Measurements from ENCODE around the gene PCIF1.
"Not testable (repeated sequence)": the region's sequence is repeated elsewhere in the genome, so short reads cannot be mapped to it uniquely, and the experiment has no call there.

The PCIF1 gene

DNA sequence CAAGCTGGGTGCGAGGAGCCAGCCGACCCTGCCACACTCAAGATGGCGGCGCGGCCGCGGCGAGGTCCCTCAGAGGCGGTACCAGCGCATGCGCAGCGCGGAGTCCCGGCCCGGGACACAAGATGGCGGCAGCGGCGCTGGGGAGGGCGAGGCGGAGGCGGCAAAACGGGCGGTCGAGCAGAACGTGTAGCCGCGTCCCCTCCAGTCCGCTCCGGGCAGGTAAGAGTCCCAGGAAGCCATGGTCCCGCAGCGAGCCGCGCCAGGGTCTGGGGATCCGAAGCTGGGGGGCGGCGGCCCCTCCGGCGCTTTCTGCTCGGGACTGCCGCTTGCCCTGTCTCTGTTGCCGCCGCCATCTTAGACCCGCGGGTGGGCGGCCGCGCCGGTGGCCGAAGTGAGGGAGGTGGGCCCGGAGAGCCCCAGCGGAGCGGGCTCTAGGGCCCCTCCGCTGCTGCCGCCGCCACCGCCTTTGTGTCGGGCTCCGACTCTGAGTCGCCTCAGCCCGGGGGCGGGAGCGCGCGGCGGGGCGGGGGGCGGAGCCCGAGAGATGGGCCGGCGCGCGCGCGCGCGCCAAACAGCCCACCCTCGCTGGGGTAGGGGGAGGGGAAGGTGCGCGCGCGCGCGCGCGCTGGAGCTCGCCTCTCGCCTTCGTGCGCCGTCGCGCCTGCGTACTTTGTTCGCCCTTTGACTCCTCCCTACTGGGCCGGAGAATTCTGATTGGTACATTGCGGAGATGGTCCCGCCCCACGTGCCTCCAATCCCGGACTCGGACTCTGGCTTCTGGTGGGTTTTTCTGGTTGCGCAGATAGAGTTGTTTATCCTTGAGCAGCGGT is at the start of gene PCIF1:
PCIF1 (plus strand) TSS at position 98 of the 830 bp plus-strand sequence. CDS start 4,317 bp downstream, outside the sequence.
- DNase-seq (ENCODE audit: low spot score) = peak; percentile 98

DNA sequence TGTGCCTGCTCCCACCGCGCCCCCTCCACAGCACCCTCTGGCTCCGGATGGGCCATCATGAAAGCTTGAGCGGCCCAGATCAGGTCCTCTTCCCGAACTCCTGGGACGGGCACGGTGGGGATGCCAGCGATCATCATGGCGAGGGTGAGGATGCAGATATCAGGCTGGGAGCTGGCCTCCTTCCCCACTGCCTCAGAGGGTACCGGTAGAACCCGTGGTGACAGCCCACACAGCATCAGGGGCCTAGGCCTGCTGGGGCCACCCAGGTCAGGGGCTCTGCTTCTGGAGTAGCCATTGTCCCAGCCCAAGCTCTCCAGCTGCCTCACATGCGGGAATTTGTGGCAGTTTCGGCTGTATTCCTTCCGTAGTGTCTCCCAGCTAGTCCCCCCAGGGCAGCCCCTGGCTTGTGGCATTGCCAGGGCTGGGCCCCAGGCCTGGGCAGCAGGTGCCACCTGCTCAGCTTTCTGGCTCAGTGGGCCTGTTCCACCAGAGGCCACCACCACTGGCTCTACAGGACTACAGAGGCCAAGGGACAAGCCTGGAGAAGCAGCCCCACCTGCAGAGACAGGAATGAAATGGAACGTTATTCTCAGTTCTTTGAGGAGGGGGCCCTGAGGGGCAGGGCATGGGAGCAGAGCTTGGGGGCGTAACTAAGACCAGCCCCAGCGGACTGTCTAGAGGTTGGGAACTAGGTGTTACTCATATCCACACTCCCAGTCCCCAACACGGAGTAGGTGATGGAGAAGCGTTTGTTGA is 47.7 kb upstream of the PCIF1 start:
- DNase-seq (ENCODE audit: low spot score) = no peak

DNA sequence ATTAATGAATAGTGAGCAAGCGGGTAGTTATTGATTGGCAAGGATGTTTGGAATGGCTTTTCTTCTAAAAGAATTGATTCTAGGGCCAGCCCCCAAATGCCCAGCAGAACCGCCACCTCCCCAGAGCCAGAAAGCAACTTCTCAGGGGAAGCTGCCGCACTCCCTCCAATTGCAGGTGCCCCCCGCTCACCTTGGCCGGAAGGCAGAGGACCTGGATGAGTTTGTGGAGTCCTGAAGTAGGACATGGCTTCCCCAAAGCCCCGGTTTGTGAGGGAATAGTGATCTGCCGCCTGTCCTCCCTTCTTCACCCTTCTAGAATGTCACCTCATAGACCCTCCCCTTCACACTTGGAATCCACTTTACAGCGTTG is 47.2 kb upstream of the PCIF1 start, which contains the start of gene SPATA25:
SPATA25 (minus strand) TSS at position 277 of the 370 bp plus-strand sequence; CDS start at position 245, 32 bp downstream.
- DNase-seq (ENCODE audit: low spot score) = no peak

DNA sequence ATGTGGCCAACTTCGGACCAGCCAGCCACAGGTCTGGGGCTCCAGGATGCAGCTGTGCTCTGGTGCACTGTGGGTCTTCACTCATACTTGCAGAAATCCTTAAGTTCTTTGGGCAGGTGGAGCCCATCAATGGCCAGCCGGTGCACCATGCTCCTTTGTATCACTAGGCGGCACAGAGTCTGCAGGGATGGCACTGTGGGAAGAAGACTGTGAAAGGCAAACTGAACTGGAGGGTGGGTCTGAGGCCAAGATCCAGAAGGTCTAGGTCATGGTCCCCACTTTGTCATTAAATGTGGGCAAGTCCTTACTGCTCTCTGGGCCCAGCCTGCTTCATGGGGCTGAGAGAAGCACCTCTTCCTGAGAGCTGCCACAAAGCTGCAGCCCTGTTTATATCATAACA is 45.8 kb upstream of the PCIF1 start:
- DNase-seq (ENCODE audit: low spot score) = no peak

DNA sequence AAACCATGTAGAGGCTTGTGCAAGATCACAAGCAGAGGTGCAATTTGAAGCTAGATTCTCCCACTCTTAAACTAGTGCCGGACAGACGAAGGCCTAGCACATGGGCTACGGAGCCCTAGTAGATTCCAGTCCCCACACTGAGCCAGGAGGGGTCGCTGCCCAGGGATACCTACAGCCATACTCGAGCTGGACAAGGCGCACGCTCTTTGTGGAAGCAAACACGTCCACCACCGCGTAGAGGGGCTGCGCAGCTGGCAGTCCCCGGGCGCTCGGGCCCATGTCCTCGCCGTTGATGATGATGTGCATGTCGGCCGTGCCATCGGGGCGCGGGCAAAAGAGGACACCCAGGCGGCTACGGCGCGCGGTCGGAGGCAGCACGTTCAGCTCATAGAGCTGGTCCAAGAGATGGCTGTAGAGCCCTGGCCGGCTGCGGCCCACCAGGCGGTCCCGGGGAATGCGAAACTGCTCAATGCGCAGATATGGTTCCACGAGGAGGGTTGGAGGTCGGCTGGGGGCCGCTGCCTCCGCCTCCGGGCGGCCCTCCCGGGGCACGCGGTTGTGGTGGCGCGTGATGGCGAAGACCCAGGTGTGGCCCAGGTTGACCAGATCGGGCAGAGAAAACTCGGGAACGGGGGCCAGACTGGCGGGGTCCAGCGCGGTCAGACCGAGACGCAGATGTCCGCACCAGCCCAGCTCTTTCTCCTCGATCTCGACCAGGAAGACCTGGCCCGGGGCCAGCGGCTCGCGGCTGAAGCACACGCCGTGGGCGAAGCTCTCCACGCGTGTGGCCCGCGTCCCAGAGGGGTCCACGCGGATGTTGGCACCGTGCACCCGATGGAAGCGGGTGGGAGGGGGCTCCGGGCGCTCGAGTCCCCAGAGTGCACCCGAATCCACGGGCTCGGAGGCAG is 44.2 kb upstream of the PCIF1 start:
- peak; percentile 91 for DNase-seq (ENCODE audit: low spot score)

DNA sequence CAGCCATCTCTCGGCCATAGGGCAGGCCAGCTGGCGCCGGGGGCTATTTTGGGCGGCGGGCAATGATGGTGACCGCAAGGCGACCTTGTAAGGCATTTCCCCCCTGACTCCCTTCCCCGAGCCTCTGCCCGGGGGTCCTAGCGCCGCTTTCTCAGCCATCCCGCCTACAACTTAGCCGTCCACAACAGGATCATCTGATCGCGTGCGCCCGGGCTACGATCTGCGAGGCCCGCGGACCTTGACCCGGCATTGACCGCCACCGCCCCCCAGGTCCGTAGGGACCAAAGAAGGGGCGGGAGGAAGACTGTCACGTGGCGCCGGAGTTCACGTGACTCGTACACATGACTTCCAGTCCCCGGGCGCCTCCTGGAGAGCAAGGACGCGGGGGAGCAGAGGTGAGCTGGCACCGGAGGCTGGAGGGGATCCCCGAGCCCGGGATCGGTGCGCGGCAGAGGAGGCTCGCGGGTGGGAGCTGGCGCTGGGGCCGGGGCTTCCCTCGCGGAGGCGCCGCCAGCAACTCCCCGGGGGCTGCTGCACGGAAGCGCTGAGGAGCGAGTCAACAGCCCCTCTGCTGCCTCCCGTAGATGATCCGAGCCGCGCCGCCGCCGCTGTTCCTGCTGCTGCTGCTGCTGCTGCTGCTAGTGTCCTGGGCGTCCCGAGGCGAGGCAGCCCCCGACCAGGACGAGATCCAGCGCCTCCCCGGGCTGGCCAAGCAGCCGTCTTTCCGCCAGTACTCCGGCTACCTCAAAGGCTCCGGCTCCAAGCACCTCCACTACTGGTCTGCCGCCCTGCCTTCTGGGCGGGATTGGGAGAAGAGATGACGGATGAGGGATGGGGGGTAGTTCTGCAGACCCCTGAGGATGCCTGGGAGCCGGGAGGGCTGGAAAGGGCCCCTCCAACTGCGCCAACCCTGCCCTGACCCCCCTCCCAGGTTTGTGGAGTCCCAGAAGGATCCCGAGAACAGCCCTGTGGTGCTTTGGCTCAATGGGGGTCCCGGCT is 43.2 kb upstream of the PCIF1 start, which contains the start of the genes CTSA and NEURL2:
CTSA (plus strand) TSS at position 351 of the 999 bp plus-strand sequence; CDS start at position 585, 234 bp downstream.
NEURL2 (minus strand) TSS at position 224 of the 999 bp plus-strand sequence; CDS start at position 7, 217 bp downstream.
- DNase-seq (ENCODE audit: low spot score) = peak; percentile 91

DNA sequence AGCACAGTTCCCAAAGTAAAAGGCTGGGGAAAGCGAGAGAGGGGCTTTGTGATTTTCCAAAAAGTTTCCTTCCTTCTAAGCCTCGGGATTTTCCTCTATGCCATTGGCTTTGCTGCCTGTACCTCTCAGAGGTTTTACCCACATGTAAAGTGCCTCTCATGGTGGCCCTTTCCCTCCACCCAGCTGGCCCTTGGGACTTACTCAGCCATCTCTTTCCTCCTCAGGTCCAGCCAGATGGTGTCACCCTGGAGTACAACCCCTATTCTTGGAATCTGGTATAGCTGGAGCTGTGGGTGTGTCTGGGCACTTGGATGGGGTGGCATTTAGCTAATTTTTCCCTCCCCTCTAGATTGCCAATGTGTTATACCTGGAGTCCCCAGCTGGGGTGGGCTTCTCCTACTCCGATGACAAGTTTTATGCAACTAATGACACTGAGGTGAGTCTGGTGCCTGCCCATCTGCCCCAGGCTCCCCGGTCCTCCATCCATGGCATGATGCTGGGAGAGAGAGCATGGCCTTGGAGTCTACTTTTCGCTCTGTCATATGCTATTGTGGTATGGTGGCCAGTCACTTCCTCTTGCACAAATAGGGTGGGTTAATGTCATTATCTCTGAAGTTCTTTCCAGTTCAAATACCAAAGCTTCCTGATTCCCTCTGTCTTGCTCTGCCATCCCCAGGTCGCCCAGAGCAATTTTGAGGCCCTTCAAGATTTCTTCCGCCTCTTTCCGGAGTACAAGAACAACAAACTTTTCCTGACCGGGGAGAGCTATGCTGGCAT is 42.2 kb upstream of the PCIF1 start:
- DNase-seq (ENCODE audit: low spot score) = no peak

DNA sequence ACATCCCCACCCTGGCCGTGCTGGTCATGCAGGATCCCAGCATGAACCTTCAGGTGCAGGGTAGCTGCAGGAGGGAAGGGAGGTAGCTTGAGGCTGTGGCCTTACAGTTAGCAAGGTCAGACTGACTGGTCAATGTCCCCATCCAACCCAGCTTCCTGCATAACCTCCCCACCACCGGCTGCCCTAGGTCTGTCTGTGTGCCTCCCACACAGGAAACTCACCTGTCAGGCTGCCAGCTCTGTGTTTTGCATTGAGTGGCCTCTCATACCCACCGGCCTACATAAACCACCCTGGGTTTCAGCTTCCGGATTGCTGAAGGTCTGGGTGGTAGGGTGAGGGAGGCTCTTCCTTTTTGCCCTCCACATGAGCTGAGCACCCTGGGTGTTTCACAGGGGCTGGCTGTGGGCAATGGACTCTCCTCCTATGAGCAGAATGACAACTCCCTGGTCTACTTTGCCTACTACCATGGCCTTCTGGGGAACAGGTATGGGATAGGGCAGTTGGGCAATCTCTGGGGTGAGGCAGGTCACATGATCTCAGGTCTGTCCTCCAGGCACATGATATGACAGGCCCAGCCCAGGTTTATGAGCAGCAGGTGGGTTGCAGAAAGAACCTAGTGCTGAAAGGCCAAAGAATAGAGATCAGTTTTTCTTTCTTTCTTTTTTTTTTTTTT is 41.5 kb upstream of the PCIF1 start:
- no peak for DNase-seq (ENCODE audit: low spot score)

DNA sequence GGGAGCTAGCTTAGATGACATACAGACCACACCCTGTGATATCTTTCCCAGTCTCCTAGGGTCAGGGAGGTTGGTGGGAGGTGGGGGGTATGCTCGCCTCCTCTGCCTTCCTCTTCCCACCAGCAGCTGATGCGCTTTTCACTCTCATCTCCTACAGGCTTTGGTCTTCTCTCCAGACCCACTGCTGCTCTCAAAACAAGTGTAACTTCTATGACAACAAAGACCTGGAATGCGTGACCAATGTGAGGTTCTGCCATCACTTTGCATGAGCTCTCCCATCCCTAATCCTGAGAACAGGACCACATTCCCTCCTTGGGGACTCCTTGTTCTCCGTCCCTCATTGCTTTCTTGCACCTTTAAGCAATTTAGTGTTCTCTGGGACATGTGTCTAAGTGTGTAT is 40.7 kb upstream of the PCIF1 start:
- no peak for DNase-seq (ENCODE audit: low spot score)

DNA sequence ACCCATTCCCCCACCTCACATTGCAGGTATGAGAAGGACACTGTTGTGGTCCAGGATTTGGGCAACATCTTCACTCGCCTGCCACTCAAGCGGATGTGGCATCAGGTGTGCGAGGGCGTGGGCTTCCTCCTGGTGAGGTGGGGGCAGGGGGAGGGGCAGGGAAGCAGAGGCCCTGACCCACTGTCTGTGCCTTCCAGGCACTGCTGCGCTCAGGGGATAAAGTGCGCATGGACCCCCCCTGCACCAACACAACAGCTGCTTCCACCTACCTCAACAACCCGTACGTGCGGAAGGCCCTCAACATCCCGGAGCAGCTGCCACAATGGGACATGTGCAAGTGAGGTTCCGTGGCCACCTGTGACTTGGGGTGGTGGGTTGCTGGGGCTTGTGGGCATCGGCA is 39.7 kb upstream of the PCIF1 start:
- no peak for DNase-seq (ENCODE audit: low spot score)

DNA sequence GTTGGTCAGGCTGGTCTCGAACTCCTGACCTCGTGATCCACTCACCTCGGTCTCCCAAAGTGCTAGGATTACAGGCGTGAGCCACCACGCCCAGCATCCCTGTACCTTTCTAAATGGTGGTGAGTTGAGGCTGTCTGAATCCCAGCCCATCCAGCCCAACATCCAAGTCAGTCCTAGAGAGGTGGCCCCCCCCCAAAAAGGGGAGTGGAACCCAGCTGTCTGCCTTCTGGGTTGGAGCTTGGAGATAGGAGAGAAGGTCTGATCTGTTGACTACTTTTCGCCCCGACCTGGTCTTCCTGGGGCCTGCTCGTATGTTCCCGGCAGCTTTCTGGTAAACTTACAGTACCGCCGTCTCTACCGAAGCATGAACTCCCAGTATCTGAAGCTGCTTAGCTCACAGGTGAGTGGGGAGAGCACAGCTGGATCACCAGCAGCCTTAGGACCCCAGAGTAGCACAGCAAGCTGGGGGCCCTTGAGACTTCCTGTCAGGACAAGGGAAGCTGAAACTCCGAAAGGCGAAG is 37.8 kb upstream of the PCIF1 start:
- no peak for DNase-seq (ENCODE audit: low spot score)

DNA sequence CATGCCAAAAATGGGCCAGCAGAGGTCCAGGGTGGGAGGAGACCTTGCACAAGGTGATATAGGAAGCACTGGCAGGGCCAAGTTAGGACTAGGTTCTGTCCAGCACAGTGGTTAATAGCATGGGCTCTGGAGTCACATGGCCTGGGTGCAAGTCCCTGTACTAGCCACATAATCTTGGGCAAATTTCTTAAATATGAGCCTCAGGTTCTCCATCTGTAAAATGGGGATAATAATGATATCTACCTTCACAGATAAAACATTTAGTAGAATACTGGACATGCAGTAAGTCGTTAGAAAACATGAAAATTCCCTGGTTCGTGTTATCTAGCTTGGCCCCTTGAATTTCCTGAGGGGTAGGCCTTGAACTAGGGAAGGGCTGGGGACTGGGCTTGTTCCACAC is 37.2 kb upstream of the PCIF1 start:
- no peak for DNase-seq (ENCODE audit: low spot score)

DNA sequence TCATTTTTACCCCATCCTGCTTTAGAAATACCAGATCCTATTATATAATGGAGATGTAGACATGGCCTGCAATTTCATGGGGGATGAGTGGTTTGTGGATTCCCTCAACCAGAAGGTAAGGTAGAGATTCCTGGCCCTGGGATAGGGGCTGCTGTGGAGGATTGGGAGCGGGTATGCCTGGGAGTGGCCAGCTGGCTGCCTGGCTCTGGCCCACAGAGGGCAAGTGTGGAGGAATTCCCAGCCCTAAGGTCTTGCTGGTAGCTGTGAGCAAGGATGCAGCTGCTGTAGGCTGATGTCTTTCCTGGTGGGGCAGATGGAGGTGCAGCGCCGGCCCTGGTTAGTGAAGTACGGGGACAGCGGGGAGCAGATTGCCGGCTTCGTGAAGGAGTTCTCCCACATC is 36.8 kb upstream of the PCIF1 start:
- DNase-seq (ENCODE audit: low spot score) = no peak

DNA sequence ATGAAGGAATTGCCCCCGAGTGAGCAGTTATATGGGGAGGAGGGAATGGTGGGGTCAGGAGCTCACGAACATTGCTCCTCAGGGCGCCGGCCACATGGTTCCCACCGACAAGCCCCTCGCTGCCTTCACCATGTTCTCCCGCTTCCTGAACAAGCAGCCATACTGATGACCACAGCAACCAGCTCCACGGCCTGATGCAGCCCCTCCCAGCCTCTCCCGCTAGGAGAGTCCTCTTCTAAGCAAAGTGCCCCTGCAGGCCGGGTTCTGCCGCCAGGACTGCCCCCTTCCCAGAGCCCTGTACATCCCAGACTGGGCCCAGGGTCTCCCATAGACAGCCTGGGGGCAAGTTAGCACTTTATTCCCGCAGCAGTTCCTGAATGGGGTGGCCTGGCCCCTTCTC is 36.2 kb upstream of the PCIF1 start:
- no peak for DNase-seq (ENCODE audit: low spot score)

DNA sequence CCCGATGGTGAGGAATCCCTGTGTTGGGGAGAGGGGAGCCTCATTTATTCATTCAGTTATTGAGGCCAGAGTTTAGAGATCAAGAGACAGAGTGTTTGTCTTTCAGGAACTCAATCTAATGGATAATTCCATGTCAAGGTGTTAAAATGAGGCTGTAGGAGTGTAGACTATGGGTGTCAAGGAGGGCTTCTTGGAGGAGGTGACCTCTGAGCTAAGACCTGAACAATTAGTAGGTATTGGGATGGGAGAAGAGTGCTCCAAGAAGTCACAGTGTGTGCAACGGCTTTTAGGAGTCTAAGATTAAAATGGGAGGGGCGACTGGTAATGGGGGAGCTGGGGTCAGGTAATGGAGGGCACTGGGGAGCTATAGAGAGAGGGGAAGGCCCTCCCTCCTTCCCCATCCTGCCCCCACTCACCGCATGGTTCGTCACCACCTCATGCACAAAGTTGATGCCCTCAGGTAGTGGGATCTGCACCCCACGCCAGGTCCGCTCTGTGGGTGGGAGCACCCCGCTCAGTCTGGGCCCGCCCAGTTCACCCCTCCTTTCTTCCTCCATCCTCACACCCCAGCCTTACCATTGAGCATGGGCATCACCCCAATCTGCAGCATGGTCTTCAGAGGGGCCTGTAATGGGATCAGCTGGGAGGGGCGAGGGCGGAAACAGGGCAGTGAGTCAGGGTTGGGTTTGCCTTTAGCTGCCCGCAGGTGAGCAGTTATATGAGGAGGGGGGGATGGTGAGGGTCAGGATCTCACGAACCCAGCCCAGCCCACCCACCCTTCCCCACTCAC is 35.2 kb upstream of the PCIF1 start:
- DNase-seq (ENCODE audit: low spot score) = no peak

DNA sequence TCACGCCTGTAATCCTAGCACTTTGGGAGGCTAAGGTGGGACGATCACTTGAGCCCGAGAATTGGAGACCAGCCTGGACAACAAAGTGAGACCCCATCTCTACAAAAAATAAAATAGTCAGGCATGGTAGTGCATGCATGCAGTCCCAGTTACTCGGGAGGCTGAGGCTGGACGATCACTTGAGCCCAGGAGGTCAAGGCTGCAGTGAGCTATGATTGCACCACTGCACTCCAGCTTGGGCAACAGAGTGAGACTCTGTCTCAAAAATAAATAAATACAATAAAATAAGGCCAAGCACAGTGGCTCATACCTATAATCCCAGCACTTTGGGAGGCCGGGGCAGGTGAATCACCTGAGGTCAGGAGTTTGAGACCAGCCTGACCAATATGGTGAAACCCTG is 33.2 kb upstream of the PCIF1 start:
- not testable (repeated sequence) for DNase-seq (ENCODE audit: low spot score)

DNA sequence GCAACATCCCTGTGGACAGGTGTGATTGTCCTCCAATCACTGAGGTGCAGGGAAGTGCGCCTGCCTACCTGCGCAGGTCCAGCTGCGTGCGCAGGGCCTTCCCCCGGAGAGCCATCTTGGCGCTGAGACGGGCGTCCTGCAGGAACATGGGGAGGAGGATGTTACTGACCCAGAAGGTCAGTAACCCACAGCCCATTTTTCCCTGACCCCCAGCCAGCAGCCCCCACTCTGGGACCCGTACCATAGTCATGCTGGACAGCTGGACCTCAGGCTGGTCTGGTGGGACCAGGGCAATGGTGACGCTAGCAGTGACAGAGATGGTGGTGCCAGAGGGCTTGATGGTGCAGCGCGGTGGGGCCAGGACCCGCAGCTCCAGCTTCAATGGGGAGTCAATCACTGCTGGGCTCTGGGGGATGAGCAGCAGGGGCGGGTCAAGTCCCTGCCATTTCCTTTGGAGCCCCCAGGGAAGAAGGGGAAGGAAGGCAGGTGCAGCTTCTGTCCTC is 32.2 kb upstream of the PCIF1 start:
- no peak for DNase-seq (ENCODE audit: low spot score)

Data from ecto neural progenitor cell (in vitro differentiated cells).